GM18517 (cell line): ENCODE results near the gene RNFT2.

Experiments used
- ATAC-seq: cut with Tn5 transposase; IDR thresholded peaks from one replicate; pipeline ENCODE4 v1.9.1; 2021; ENCODE audit warnings: mild to moderate bottlenecking, moderate library complexity; ENCODE audit not compliant: unreplicated experiment

The RNFT2 gene

DNA sequence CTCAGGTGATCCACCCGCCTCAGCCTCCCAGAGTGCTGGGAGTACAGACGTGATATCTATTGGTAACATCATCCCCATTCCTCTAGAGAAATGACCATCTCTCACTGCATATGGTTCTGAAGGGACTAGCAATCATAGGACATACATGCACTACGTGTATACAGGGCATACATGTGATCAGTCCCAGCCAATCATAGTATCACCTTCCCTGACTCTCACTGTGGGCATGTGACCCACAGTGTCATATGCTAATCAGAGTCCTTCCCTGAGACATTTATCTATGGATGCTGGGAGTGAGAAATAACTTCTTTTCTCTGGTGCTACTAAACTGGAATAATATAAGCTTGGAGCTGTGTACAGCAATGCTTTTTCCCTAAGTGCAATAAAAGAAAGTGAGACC, 160.6 kb downstream of the RNFT2 start:
- no peak for ATAC-seq

DNA sequence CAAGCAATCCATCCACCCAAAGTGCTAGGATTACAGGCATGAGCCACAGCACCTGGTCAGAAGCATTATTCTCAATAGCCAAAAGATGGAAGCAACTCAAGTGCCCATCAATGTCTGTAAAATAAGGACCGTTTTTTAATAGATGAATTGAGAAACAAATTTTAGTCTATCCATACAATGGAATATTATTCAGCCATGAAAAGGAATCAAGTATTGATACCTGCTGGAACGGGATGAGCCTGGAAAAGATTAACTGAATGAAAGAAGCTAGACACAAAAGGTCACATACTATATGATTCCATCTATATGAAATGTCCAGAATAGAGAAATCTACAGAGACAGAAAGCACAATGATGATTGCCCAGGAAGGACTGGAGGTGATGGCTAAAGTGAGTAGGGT, 163.5 kb downstream of the RNFT2 start:
- no peak for ATAC-seq
